Vagina (tissue), 2 donors: Measurements from ENCODE around the gene ENO1.

Experiments used
- POLR2A ChIP-seq, 2 donors: fragments of 450-650 bp; IDR thresholded peaks; one replicate each; pipeline ENCODE4 v1.6.1; 2017; ENCODE audit warnings: antibody characterized with exemption in 2 of 2, mild to moderate bottlenecking in 2 of 2, moderate library complexity in 2 of 2
- POLR2AphosphoS5 ChIP-seq, 2 donors: sonication (generic); formaldehyde crosslinking; IDR thresholded peaks; one replicate each; pipeline ENCODE4 v1.9.0; 2017; ENCODE audit warnings: antibody characterized with exemption in 2 of 2, mild to moderate bottlenecking in 2 of 2, low read depth in 1 of 2; ENCODE audit not compliant: insufficient read depth in 1 of 2
- TF ChIP-seq, protein P1 (sequence below), 3 experiments: fragments of 450-650 bp in 2 of 3; fragments of 200-600 bp in 1 of 3; sonication (generic) in 1 of 3; IDR thresholded peaks; one replicate each; pipeline ENCODE4 v1.5.1; 2017 to 2019; ENCODE audit warnings: antibody characterized with exemption in 3 of 3, mild to moderate bottlenecking in 2 of 3, moderate library complexity in 2 of 3

GRCh38 chr1:8915446-8915845 lies 37.0 kb upstream of the ENO1 start:
- TF ChIP-seq, protein P1, sequence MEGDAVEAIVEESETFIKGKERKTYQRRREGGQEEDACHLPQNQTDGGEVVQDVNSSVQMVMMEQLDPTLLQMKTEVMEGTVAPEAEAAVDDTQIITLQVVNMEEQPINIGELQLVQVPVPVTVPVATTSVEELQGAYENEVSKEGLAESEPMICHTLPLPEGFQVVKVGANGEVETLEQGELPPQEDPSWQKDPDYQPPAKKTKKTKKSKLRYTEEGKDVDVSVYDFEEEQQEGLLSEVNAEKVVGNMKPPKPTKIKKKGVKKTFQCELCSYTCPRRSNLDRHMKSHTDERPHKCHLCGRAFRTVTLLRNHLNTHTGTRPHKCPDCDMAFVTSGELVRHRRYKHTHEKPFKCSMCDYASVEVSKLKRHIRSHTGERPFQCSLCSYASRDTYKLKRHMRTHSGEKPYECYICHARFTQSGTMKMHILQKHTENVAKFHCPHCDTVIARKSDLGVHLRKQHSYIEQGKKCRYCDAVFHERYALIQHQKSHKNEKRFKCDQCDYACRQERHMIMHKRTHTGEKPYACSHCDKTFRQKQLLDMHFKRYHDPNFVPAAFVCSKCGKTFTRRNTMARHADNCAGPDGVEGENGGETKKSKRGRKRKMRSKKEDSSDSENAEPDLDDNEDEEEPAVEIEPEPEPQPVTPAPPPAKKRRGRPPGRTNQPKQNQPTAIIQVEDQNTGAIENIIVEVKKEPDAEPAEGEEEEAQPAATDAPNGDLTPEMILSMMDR (IDR thresholded peaks at IDR 0.05) = no peak
- TF ChIP-seq POLR2AphosphoS5 (IDR thresholded peaks at IDR 0.05; ENCODE audit: insufficient read depth in 1 of 2, low read depth in 1 of 2) (no peak), POLR2A (IDR thresholded peaks at IDR 0.05) (no peak)
